GM19239 (cell line): ENCODE measurements around the gene SMG9.
"Not testable (repeated sequence)": the region's sequence is repeated elsewhere in the genome, so short reads cannot be mapped to it uniquely, and the experiment has no call there.

Source experiments
- DNase-seq: peaks from one replicate; pipeline ENCODE4 v3.0.0; 2011; ENCODE audit warnings: low spot score; ENCODE audit not compliant: insufficient read length
- FAIRE-seq: peaks from 2 replicates; lab custom pipeline; 2011; peaks lifted over from hg19 to GRCh38; lab: Jason Lieb, UNC

SMG9 gene

GRCh38 chr19:43780706-43781525 is 26.2 kb upstream of the SMG9 start, which contains the start of gene KCNN4:
TSS of gene KCNN4 (minus strand) at chr19:43780973. CDS start at chr19:43780861, 112 bp downstream.
- DNase-seq, result peak; percentile 56
- peak; percentile 68 for FAIRE-seq

GRCh38 chr19:43779820-43780219 is 25.1 kb upstream of the SMG9 start:
- FAIRE-seq (peak; percentile 80), DNase-seq (peak; percentile 53)

- DNase-seq (no peak), FAIRE-seq (no peak)
Observed at GRCh38 chr19:43779147-43779819, 24.5 kb upstream of the SMG9 start.

- DNase-seq, result no peak
- FAIRE-seq, result no peak
Observed at GRCh38 chr19:43778651-43779050, 23.9 kb upstream of the SMG9 start.

DNA sequence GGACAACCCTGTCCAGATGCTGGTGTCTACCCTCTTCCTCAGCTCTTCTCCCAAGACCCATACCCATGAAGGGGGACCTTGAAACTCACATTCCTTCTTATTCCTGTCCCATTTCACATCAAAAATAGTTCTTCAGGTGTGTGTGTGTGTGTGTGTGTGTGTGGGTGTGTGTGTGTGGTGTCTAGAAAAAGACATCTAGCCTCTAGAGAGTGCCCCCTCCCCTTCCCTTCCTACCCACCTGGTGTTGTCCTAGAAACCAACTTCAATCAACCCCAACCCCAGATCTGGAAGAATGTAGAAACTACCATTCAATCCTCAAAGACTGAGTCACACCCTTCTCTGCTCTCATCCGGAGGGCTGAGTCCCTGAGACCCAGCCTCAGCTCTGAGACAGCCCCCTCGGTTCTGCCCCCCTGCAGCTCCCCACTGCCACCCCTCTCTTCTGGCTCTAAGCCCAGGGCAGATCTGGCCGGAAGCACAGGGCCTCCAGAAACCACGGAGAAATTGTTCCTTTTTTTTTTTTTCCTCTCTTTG is 22.5 kb upstream of the SMG9 start:
- peak; percentile 53 for DNase-seq
- FAIRE-seq, result no peak

DNA sequence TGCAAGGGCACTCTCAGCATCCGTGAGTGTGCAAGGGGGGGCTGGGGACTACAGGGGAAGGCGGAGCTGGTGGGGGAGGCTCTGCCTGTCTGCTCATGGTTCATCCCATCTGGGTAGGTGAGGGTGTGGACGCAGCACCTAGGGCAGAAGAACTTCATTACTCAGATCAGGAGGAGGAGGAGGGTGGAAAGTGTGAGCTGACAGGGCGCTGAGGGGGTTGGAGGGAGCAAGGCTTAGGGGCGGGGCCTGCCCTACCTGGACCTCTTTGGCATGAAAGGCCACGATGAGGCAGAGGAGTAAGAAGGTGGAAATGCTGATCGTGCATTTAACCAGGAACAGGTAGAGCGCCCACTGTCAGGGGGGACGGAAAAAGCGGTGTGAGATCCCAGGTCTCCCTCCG is 21.5 kb upstream of the SMG9 start:
- DNase-seq, result peak; percentile 62

GRCh38 chr19:43775299-43775890 is 20.6 kb upstream of the SMG9 start:
- no peak for FAIRE-seq

More for the DNA sequence above, 21.5 kb upstream of the SMG9 start:
- FAIRE-seq, result no peak

DNA sequence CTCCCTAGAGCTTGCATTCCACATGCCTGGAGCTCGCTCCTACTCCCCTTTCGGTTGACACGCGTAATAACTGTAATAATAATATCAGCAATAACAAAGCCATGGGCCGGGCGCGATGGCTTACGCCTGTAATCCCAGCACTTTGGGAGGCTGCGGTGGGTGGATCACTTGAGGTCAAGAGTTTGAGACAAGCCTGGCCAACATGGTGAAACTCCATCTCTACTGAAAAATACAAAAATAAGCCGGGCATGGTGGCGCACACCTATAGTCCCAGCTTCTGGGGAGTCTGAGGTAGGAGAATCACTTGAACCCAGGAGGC is 20.1 kb upstream of the SMG9 start:
- not testable (repeated sequence) for FAIRE-seq, DNase-seq

More at GRCh38 chr19:43775299-43775890, 20.6 kb upstream of the SMG9 start:
- DNase-seq, result no peak

DNA sequence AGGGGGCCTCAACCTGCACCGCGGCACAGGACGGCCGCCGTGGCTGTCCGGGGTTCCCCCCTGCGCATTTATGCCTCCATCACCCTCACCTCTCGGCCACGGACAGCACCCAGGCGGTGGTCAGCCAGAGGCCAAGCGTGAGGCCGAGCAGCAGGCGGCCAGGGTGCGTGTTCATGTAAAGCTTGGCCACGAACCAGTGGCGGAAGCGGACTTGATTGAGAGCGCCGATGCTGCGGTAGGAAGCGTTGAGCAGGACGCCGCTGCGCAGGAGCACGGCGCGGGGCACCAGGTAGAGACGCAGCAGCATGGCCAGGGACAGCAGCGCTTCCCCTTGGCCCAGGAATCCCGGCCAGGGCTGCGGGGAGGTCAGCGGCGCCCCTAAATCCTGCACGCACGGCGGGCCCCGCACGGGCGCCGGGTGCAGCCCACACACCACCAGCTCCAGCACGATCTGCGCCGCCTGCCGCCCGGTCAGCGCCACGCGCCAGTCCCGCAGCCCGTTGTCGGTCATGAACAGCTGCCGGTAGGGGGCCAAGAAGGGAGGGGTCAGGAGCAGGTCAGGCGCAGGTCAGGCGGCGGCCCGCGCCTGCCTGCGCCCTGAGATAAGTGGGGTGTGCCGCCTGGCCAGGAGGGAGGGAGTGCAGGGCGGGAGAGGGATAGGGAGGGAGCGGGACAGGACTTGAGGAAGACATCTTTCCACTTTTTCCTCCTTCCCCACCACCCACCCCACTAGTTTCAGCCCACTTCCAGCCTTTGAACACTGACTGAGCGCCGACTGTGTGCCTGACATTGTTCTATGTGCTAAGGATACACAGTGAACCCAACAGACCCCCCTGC is 19.6 kb upstream of the SMG9 start:
- DNase-seq (no peak), FAIRE-seq (no peak)

GRCh38 chr19:43773725-43774102 is 19.0 kb upstream of the SMG9 start:
- FAIRE-seq (no peak), DNase-seq (no peak)

- DNase-seq (no peak), FAIRE-seq (no peak)
Observed at GRCh38 chr19:43769256-43769655, 14.5 kb upstream of the SMG9 start.

DNA sequence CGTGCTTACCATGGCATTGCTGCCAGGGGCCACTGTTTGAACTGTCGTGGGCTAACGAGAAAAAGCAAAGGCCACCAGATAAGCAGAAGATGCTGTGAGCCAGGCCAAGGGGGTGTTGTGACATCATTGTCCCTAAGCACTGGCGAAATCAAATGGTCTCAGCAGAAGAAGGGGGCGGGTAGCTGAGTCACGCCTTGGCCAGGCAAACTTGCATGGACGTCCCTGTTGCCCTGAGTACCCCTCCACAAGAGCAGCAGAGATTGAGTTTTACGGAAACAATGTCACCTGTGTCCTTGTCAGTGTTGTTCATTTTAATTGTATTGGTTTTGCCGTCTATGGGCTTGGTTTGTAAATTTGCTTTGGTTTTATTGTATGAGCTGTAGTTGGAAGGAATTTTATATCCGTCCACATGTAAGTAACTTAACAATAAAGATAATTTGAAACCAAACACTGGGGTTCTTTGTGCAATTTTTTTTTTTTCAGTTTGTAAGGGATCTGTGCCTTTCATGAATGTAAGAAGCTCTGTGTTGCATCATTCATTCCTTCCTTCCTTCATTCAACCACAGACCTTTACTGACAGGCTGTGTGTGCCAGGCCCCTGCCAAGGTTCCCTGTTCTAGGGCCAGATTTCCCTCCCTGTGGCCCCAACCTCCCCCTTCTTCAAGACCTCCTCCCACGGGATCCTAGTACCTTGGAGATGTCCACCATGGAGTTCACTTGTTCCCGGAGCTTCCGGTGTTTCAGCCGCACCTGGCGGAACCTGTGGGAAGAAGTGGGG is 13.7 kb upstream of the SMG9 start:
- FAIRE-seq, result no peak
- no peak for DNase-seq

DNA sequence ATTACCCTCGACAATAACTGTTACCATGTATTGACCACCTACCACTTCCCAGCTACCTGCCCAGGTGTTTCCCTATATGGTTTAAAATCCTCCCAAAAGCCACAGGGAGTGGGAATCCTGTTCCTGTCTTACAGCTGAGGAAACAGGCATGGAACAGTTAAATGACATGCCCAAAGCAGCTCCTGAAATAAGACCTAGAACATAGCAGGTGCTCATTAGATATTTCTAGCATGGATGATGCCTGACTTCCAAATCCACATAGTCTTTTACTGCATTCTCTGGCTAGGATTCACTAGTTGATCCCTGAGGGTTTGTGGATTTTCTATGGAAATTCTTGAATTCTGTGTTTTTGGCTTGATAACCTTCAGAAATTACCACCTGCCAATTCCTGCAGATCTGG is 13.1 kb upstream of the SMG9 start:
- no peak for FAIRE-seq
- DNase-seq, result no peak

- FAIRE-seq (no peak), DNase-seq (no peak)
Observed at GRCh38 chr19:43767316-43767715, 12.6 kb upstream of the SMG9 start.

DNA sequence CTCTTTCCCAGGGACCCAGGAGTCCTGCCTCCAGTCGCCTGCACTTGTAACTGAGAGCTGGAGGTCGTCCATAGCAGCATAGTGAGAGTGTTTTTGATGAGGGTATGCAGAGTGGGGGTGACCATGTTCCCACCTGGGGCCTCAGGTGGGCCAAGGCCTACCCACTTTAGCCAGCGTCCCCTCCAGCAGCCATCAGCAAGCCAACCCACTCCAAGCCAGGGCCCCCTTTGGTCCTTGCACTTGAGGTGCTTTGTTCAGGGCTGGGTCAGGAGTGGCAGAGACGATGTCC is 11.9 kb upstream of the SMG9 start:
- DNase-seq (no peak), FAIRE-seq (no peak)

GRCh38 chr19:43765109-43765876 is 10.5 kb upstream of the SMG9 start:
- FAIRE-seq (peak; percentile 100), DNase-seq (peak; percentile 54)

GRCh38 chr19:43764684-43765083 is 9.9 kb upstream of the SMG9 start:
- not testable (repeated sequence) for FAIRE-seq, DNase-seq

DNA sequence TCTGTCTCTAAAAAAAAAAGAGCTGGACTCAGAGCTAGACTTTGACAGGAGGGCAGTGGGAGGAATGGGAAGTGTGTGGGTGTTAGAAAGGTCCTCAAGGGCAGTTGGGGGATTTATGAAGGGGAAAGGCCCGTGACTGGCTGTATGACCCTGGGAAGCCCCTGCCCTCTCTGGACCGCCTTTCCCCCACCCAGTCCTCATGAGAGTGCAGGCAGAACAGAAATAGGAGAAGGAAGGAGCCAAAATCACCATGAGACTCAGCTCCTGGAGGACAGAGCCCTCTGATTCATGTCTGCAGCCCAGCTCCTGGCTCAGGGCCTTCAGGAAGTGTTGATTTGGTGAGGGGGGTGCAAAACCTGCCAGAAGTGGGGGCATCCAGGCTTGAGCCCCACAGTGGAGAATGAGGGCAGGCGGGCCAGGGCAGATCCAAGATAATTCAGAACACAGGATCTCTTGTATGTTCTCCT is 8.7 kb upstream of the SMG9 start:
- DNase-seq, result no peak
- FAIRE-seq, result peak; percentile 83

GRCh38 chr19:43762814-43763213 is 8.1 kb upstream of the SMG9 start:
- FAIRE-seq, result no peak
- DNase-seq, result no peak
